Nephron progenitor cell (in vitro differentiated cells): Measurements from ENCODE around the gene GAN.

Experiments
- DNase-seq: peaks from one replicate; pipeline ENCODE4 v3.0.0; 2021
- H3K27ac Mint-ChIP-seq: 2 replicates; pipeline ENCODE4 v1.8.0; 2021; ENCODE audit warnings: mild to moderate bottlenecking, moderate library complexity, mixed read lengths
- H3K27me3 Mint-ChIP-seq: 2 replicates; pipeline ENCODE4 v1.8.0; 2021; ENCODE audit warnings: mild to moderate bottlenecking, low read depth, mixed read lengths; ENCODE audit not compliant: poor library complexity
- H3K36me3 Mint-ChIP-seq: 2 replicates; pipeline ENCODE4 v1.8.0; 2021; ENCODE audit warnings: low read depth, mixed read lengths
- H3K4me1 Mint-ChIP-seq: 2 replicates; pipeline ENCODE4 v1.8.0; 2021; ENCODE audit warnings: mixed read lengths
- H3K4me3 Mint-ChIP-seq: 2 replicates; pipeline ENCODE4 v1.8.0; 2021; ENCODE audit warnings: mild to moderate bottlenecking, moderate library complexity, mixed read lengths
- H3K9me3 Mint-ChIP-seq: 2 replicates; pipeline ENCODE4 v1.8.0; 2021; ENCODE audit warnings: mild to moderate bottlenecking, moderate library complexity, mixed read lengths
- TF ChIP-seq, protein P1 (sequence below): fragments of 200-600 bp; sonication (generic); IDR thresholded peaks from 2 replicates; pipeline ENCODE4 v1.5.0; 2021; ENCODE audit warnings: antibody characterized with exemption

The GAN gene

DNA sequence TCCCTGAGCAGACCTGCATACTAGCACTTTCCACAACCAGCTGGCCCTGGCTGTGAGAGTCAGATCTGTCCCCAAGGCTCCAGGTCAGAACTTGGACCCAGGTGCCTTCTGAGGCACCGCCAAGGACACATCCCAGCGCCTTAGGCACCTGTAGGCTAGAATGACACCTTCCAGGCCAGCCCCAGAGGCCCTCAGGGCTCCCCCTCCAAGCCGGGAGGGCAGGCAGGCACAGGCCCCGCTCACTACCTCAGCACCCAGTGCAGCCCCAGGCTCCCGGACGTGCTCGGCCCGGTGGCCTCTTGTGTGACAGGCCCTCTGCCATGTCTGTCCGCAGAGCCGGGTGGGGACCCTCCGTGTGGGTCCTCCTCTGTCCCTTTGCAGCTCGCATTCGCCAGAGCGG, 73.6 kb downstream of the GAN start:
- Mint-ChIP-seq H3K9me3 (no peaks in the 10 kb centered on the region), H3K36me3 (peaks cover 44% of the 10 kb centered on the region), H3K27ac (no peak overlapping the region), H3K27me3 (no peaks in the 10 kb centered on the region), H3K4me1 (no peaks in the 10 kb centered on the region), H3K4me3 (no peak overlapping the region)
- DNase-seq, result no peak
- TF ChIP-seq, protein P1, sequence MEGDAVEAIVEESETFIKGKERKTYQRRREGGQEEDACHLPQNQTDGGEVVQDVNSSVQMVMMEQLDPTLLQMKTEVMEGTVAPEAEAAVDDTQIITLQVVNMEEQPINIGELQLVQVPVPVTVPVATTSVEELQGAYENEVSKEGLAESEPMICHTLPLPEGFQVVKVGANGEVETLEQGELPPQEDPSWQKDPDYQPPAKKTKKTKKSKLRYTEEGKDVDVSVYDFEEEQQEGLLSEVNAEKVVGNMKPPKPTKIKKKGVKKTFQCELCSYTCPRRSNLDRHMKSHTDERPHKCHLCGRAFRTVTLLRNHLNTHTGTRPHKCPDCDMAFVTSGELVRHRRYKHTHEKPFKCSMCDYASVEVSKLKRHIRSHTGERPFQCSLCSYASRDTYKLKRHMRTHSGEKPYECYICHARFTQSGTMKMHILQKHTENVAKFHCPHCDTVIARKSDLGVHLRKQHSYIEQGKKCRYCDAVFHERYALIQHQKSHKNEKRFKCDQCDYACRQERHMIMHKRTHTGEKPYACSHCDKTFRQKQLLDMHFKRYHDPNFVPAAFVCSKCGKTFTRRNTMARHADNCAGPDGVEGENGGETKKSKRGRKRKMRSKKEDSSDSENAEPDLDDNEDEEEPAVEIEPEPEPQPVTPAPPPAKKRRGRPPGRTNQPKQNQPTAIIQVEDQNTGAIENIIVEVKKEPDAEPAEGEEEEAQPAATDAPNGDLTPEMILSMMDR, result no peak

DNA sequence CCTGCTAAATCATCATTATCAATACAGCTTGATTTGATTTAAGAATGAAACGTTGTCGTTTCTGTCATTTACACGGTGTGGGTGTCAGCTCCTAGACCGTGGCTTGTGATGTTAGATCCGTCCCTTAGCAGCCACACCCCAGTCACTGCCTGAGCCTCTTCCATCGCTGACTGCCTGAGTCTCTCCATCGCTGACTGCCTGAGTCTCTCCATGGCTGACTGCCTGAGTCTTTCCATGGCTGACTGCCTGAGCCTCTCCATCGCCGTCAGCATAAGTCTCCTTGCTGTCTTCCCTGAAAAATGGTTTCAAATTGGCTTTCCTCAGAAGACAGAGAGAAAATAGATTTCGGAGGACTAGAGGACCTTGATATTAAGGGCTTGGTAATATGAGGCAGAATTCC, 76.1 kb downstream of the GAN start:
- TF ChIP-seq, protein P1, result no peak
- Mint-ChIP-seq H3K36me3 (peaks cover 43% of the 10 kb centered on the region), H3K4me3 (no peak overlapping the region), H3K27me3 (no peaks in the 10 kb centered on the region), H3K9me3 (no peaks in the 10 kb centered on the region), H3K4me1 (no peaks in the 10 kb centered on the region), H3K27ac (no peak overlapping the region)
- DNase-seq, result no peak

DNA sequence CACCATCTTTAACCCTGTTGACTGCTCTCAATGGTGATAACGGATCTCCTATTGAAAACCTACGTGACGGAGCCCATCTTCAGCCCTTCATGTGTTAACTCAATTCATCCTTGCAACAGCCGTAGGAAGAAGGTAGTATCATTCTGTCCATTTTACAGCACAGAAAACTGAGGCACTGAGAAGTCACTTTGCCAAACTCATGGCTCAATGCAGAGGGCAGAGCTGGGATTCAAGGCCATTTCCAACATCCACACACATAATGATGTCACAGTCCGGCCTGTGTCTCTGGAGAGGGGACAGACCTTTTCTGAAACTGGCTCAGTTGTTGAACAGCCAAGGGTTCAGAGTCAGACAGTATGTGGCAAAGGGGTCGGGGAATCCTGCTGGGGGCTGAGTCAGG, 77.2 kb downstream of the GAN start:
- no peak for DNase-seq
- Mint-ChIP-seq H3K27me3 (peaks cover under 1% of the 10 kb centered on the region), H3K9me3 (no peaks in the 10 kb centered on the region), H3K4me1 (no peaks in the 10 kb centered on the region), H3K36me3 (peaks cover 39% of the 10 kb centered on the region), H3K27ac (peak overlapping the region; percentile 57), H3K4me3 (no peak overlapping the region)
- TF ChIP-seq, protein P1, result no peak

DNA sequence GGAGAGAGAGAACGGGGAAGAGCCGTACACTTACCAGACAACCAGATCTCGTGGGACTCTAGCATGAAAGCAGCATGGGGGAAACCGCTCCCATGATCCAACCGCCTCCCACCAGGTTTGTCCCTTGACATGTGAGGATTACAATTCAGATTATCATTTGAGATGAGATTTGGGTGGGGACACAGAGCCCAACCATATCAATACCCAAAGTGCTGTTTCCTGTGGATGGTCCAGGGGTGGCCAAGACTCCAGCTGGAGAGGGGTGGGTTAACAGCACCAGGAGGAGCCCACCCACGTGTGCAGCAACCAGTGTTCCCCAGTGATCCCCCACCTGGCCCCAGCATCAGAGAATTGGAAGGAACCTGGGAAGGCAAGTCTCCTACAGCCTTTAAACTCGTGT, 79.7 kb downstream of the GAN start:
- Mint-ChIP-seq H3K27ac (no peak overlapping the region), H3K9me3 (peaks cover 7% of the 10 kb centered on the region), H3K4me1 (no peaks in the 10 kb centered on the region), H3K4me3 (no peak overlapping the region), H3K36me3 (peaks cover 24% of the 10 kb centered on the region), H3K27me3 (peaks cover 3% of the 10 kb centered on the region)
- DNase-seq, result no peak
- TF ChIP-seq, protein P1, result no peak

DNA sequence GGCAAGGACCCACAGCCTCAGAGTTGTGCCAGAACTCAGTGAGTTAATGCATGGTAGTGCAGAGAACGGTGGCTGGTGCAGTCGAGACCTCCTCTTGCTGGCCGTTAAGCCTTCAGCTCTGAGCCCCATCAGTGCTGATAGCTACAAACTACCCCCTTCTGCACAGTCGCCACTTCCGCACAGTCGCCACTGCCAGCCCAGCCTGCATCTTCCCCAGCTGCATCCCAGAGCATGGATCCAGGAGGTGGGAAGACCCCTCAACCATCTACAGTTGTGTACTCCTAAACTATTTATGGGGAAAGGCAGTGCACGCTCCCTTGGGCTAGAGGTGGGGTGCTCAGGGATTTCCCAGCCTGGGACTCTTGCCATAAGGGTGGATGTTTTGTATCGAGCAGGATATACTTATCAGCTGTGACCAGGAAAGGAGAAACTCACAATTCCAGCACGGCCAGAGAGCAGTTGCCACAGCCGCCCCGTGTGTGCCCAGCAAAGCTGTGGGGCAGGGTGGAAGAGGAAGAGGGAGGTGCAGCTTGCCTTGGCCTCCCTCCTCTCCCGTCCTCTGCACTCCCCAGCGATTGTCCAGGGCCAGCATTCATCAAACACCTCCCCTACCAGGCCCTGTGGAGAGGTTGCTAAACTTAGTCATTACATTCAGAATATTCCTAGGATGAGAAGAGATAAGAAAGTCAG, 80.3 kb downstream of the GAN start:
- H3K36me3 Mint-ChIP-seq, result peaks cover 20% of the 10 kb centered on the region
- no peak overlapping the region for H3K4me3 Mint-ChIP-seq
- H3K4me1 Mint-ChIP-seq, result no peaks in the 10 kb centered on the region
- DNase-seq, result no peak
- no peak overlapping the region for H3K27ac Mint-ChIP-seq
- TF ChIP-seq, protein P1, result no peak
- H3K9me3 Mint-ChIP-seq, result peaks cover 10% of the 10 kb centered on the region
- peaks cover 4% of the 10 kb centered on the region for H3K27me3 Mint-ChIP-seq
